HG03575 (cell line): Measurements from ENCODE around the gene RAB10.

Experiments
- ATAC-seq: cut with Tn5 transposase; IDR thresholded peaks from one replicate; pipeline ENCODE4 v1.9.1; 2021; ENCODE audit not compliant: unreplicated experiment, insufficient number of reproducible peaks, low FRiP score; ENCODE audit errors: extremely low read depth

The RAB10 gene

GRCh38 chr2:26185304-26185928 lies 151.5 kb downstream of the RAB10 start:
- no peak for ATAC-seq

GRCh38 chr2:26185954-26186770 lies 152.3 kb downstream of the RAB10 start:
- ATAC-seq, result no peak
